OCI-LY1 (cell line): ENCODE measurements around the gene RAPGEF5.

ENCODE experiments used
- CTCF ChIP-seq: fragments of 200-600 bp; sonication (generic), shearing (Covaris generic); IDR thresholded peaks from 2 replicates; pipeline ENCODE4 v1.5.1; 2017; ENCODE audit warnings: mild to moderate bottlenecking, antibody characterized with exemption, low read length, moderate library complexity, mixed read lengths
- EZH2 ChIP-seq: fragments of 200-600 bp; sonication (generic), shearing (Covaris generic); IDR thresholded peaks from 2 replicates; pipeline ENCODE4 v1.8.0; 2017; ENCODE audit warnings: borderline replicate concordance, mixed run types, mild to moderate bottlenecking, antibody characterized with exemption, low read length, moderate library complexity, mixed read lengths

- TF ChIP-seq CTCF (no peak), EZH2 (no peak)
Measured at GRCh38 chr7:22248111-22248809, 108.7 kb downstream of the RAPGEF5 start.
